ENCODE measurements around the gene ATG16L1. TPM values are rescaled to one million over a fixed set of nuclear protein-coding genes. Genes with fewer than 3 reads are reported as not detected.

ATG16L1 gene
- total RNA-seq, 1 experiment from 2014 or later: 42.0 TPM

GRCh38 chr2:233325814-233326213 lies 74.3 kb downstream of the ATG16L1 start:
- H3T11ph ChIP-seq (ENCODE audit: low read length): no peak overlapping the region
- no peak overlapping the region for H3K23ac ChIP-seq (ENCODE audit: insufficient read length, low read depth, low read length)
- no peak overlapping the region for H2BK120ac ChIP-seq (ENCODE audit: low read depth, low read length, poor library complexity, severe bottlenecking)
- TF ChIP-seq CTCF (conservative IDR thresholded peaks at IDR 0.05): no peak
- H3K27me3 ChIP-seq (ENCODE audit: insufficient read depth, low read length): no peaks in the 10 kb centered on the region
- no peaks in the 10 kb centered on the region; a peak in 1 of 5 replicates for H3K9me3 Mint-ChIP-seq
- no peak overlapping the region for H3K27ac ChIP-seq (ENCODE audit: insufficient read length, low read depth, low read length)
- H2AK5ac ChIP-seq (ENCODE audit: insufficient read length, low read length): no peak overlapping the region
- H3K27ac Mint-ChIP-seq: no peak overlapping the region; a peak in 1 of 7 replicates
- H4K5ac ChIP-seq (ENCODE audit: insufficient read length, low read depth, low read length): no peak overlapping the region
- H2BK15ac ChIP-seq (ENCODE audit: low read depth, low read length): no peak overlapping the region
- no peaks in the 10 kb centered on the region for H3K79me2 ChIP-seq (ENCODE audit: insufficient read depth, low read length)
- H3K4me1 ChIP-seq (ENCODE audit: insufficient read depth, low read length): peaks cover 2% of the 10 kb centered on the region; the same call in 1 of the 2 replicates
- no peaks in the 10 kb centered on the region for H3K9me3 ChIP-seq (ENCODE audit: control insufficient read depth, low read depth, low read length)
- no peak overlapping the region for H4K91ac ChIP-seq (ENCODE audit: insufficient read length, low read depth, low read length)
- H2BK12ac ChIP-seq (ENCODE audit: insufficient read length, low read depth, low read length): no peak overlapping the region
- H3K4ac ChIP-seq (ENCODE audit: low read depth, low read length): no peak overlapping the region
- no peak overlapping the region for H3K14ac ChIP-seq (ENCODE audit: insufficient read depth, low read length)
- peaks cover 14 to 15% of the 10 kb centered on the region in 2 experiments for H3K4me1 Mint-ChIP-seq
- no peak for DNase-seq
- no peak overlapping the region for H2BK20ac ChIP-seq (ENCODE audit: low read depth, low read length, poor library complexity, severe bottlenecking)
- WGBS (ENCODE audit: extremely low coverage, insufficient read length, low lambda C conversion rate): no CpG with 5 or more reads among the region's 10 CpGs
- no peak overlapping the region for H3K56ac ChIP-seq (ENCODE audit: insufficient read length, low read depth, low read length)
- H3K79me1 ChIP-seq (ENCODE audit: insufficient read depth, low read depth, low read length, poor library complexity, severe bottlenecking): no peaks in the 10 kb centered on the region
- H3K18ac ChIP-seq (ENCODE audit: insufficient read length, low read depth, low read length): no peak overlapping the region
- H3K4me2 ChIP-seq (ENCODE audit: insufficient read depth, insufficient read length, low read length): no peak overlapping the region
- no peaks in the 10 kb centered on the region; a peak in 2 of 7 replicates for H3K36me3 Mint-ChIP-seq (ENCODE audit: insufficient read depth in 1 of 3, low read depth in 3 of 3)
- no peak overlapping the region for H3K4me3 Mint-ChIP-seq
- H3K9ac ChIP-seq (ENCODE audit: extremely low read depth, insufficient read length, low read length): no peak overlapping the region
- H3K27me3 Mint-ChIP-seq (ENCODE audit: low read depth): peaks cover 85% of the 10 kb centered on the region
- no peak overlapping the region for H2AFZ ChIP-seq (ENCODE audit: low read length)
- H2BK5ac ChIP-seq (ENCODE audit: insufficient read length, low read length): no peak overlapping the region
- H4K8ac ChIP-seq (replicated peaks; ENCODE audit: insufficient read length, low read depth, low read length): no peak overlapping the region
- H4K20me1 ChIP-seq (ENCODE audit: control insufficient read depth, insufficient read depth, insufficient read length): peaks cover 2% of the 10 kb centered on the region
- H3K23me2 ChIP-seq (ENCODE audit: insufficient read length, low read depth, low read length, poor library complexity, severe bottlenecking): no peaks in the 10 kb centered on the region

All from H9 (cell line).